K562 (cell line): ENCODE measurements around the gene LHX5.

Experiments used
- BRD4 ChIP-seq: fragments of 200-600 bp; sonication (generic); IDR thresholded peaks from 2 replicates; pipeline ENCODE4 v1.6.1; 2017; ENCODE audit warnings: inconsistent platforms
- HDAC1 ChIP-seq, 2 experiments: fragments of 450-650 bp; IDR thresholded peaks; 2 replicates each; pipeline ENCODE4 v1.6.1; 2016 to 2017; ENCODE audit warnings: inconsistent platforms in 1 of 2, mild to moderate bottlenecking in 1 of 2, moderate library complexity in 1 of 2
- MCM7 ChIP-seq, 2 experiments: fragments of 450-650 bp; IDR thresholded peaks; 2 replicates each; pipeline ENCODE4 v1.6.1; 2016 to 2018
- NCOA1 ChIP-seq: fragments of 450-650 bp; IDR thresholded peaks from 2 replicates; pipeline ENCODE4 v1.6.1; 2016; ENCODE audit warnings: low read depth
- TF ChIP-seq, protein P1 (sequence below), 2 experiments: fragments of 450-650 bp in 1 of 2; IDR thresholded peaks; 2 replicates each; pipeline ENCODE4 v1.6.1; 2011 to 2017; ENCODE audit warnings: low read depth in 2 of 2, antibody characterized with exemption in 1 of 2, borderline replicate concordance in 1 of 2, low read length in 1 of 2, mild to moderate bottlenecking in 1 of 2, mixed read lengths in 1 of 2; ENCODE audit not compliant: control insufficient read depth in 1 of 2
- TF ChIP-seq, protein P2 (sequence below): sonication (generic); formaldehyde crosslinking; IDR thresholded peaks from 2 replicates; pipeline ENCODE4 v1.8.1; 2023; ENCODE audit warnings: mild to moderate bottlenecking, missing genetic modification reagents
- TF ChIP-seq, protein P3 (sequence below): fragments of 450-650 bp; formaldehyde crosslinking; IDR thresholded peaks from 2 replicates; pipeline ENCODE4 v1.4.0; 2022; ENCODE audit warnings: mild to moderate bottlenecking, moderate library complexity
- TF ChIP-seq, protein P4 (sequence below), 2 experiments: fragments of 450-650 bp; formaldehyde crosslinking in 1 of 2; IDR thresholded peaks; 2 replicates each; pipeline versions ENCODE4 v1.4.0 to v1.6.1; 2014 to 2020; ENCODE audit warnings: mild to moderate bottlenecking in 2 of 2, borderline replicate concordance in 1 of 2, low read depth in 1 of 2

DNA sequence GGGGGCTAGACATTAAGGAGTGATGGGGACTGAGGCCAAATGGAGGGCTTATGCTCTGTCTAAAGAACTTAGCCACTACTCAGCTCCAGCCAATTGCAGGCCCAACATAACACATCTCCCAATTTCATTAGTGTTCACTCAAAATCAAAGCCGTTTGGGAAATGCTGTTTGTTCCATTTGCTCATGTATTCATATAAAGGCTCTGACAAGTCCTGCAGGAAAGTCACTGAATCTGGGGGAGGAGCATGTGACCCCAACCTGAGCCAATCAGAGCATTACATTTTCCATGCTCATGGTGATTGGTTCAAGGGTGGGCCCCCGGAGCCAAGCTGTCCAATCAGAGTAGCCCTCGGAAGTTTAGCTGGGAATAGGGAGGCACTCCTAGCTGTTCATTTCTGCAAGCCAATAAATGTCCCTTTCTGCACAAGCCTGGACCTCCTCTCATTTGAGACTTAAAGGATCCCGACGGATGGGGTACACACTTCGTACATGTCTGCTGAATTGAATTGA lies 28.6 kb downstream of the LHX5 start:
- TF ChIP-seq HDAC1 (IDR thresholded peaks at IDR 0.05) (no peak), MCM7 (IDR thresholded peaks at IDR 0.05) (no peak), NCOA1 (no peak), BRD4 (no peak)
- TF ChIP-seq, protein P1, sequence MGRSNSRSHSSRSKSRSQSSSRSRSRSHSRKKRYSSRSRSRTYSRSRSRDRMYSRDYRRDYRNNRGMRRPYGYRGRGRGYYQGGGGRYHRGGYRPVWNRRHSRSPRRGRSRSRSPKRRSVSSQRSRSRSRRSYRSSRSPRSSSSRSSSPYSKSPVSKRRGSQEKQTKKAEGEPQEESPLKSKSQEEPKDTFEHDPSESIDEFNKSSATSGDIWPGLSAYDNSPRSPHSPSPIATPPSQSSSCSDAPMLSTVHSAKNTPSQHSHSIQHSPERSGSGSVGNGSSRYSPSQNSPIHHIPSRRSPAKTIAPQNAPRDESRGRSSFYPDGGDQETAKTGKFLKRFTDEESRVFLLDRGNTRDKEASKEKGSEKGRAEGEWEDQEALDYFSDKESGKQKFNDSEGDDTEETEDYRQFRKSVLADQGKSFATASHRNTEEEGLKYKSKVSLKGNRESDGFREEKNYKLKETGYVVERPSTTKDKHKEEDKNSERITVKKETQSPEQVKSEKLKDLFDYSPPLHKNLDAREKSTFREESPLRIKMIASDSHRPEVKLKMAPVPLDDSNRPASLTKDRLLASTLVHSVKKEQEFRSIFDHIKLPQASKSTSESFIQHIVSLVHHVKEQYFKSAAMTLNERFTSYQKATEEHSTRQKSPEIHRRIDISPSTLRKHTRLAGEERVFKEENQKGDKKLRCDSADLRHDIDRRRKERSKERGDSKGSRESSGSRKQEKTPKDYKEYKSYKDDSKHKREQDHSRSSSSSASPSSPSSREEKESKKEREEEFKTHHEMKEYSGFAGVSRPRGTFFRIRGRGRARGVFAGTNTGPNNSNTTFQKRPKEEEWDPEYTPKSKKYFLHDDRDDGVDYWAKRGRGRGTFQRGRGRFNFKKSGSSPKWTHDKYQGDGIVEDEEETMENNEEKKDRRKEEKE (IDR thresholded peaks at IDR 0.05; ENCODE audit: borderline replicate concordance in 1 of 2, control insufficient read depth in 1 of 2, low read depth in 2 of 2, low read length in 1 of 2), result no peak
- TF ChIP-seq, protein P2, sequence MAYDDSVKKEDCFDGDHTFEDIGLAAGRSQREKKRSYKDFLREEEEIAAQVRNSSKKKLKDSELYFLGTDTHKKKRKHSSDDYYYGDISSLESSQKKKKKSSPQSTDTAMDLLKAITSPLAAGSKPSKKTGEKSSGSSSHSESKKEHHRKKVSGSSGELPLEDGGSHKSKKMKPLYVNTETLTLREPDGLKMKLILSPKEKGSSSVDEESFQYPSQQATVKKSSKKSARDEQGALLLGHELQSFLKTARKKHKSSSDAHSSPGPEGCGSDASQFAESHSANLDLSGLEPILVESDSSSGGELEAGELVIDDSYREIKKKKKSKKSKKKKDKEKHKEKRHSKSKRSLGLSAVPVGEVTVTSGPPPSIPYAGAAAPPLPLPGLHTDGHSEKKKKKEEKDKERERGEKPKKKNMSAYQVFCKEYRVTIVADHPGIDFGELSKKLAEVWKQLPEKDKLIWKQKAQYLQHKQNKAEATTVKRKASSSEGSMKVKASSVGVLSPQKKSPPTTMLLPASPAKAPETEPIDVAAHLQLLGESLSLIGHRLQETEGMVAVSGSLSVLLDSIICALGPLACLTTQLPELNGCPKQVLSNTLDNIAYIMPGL (CRISPR knock-in tag), result no peak
- TF ChIP-seq, protein P3, sequence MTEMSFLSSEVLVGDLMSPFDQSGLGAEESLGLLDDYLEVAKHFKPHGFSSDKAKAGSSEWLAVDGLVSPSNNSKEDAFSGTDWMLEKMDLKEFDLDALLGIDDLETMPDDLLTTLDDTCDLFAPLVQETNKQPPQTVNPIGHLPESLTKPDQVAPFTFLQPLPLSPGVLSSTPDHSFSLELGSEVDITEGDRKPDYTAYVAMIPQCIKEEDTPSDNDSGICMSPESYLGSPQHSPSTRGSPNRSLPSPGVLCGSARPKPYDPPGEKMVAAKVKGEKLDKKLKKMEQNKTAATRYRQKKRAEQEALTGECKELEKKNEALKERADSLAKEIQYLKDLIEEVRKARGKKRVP (CRISPR knock-in tag), result no peak
- TF ChIP-seq, protein P4, sequence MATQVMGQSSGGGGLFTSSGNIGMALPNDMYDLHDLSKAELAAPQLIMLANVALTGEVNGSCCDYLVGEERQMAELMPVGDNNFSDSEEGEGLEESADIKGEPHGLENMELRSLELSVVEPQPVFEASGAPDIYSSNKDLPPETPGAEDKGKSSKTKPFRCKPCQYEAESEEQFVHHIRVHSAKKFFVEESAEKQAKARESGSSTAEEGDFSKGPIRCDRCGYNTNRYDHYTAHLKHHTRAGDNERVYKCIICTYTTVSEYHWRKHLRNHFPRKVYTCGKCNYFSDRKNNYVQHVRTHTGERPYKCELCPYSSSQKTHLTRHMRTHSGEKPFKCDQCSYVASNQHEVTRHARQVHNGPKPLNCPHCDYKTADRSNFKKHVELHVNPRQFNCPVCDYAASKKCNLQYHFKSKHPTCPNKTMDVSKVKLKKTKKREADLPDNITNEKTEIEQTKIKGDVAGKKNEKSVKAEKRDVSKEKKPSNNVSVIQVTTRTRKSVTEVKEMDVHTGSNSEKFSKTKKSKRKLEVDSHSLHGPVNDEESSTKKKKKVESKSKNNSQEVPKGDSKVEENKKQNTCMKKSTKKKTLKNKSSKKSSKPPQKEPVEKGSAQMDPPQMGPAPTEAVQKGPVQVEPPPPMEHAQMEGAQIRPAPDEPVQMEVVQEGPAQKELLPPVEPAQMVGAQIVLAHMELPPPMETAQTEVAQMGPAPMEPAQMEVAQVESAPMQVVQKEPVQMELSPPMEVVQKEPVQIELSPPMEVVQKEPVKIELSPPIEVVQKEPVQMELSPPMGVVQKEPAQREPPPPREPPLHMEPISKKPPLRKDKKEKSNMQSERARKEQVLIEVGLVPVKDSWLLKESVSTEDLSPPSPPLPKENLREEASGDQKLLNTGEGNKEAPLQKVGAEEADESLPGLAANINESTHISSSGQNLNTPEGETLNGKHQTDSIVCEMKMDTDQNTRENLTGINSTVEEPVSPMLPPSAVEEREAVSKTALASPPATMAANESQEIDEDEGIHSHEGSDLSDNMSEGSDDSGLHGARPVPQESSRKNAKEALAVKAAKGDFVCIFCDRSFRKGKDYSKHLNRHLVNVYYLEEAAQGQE (IDR thresholded peaks at IDR 0.05; ENCODE audit: borderline replicate concordance), result no peak
- TF ChIP-seq, protein P4 (CRISPR knock-in tag; IDR thresholded peaks at IDR 0.05; ENCODE audit: low read depth), result no peak
